Thyroid gland (tissue), 4 donors: ENCODE data around the gene SLC35F3.

Experiments used
- POLR2A ChIP-seq, 2 donors: fragments of 450-650 bp; IDR thresholded peaks; one replicate each; pipeline ENCODE4 v1.6.1; 2017; ENCODE audit warnings: antibody characterized with exemption in 2 of 2, mild to moderate bottlenecking in 2 of 2, moderate library complexity in 1 of 2
- TF ChIP-seq, protein P1 (sequence below), 6 experiments: fragments of 200-600 bp in 3 of 6; fragments of 450-650 bp in 3 of 6; sonication (generic) in 3 of 6; IDR thresholded peaks; one replicate each; pipeline ENCODE4 v1.5.1; 2016 to 2019; ENCODE audit warnings: antibody characterized with exemption in 6 of 6, mild to moderate bottlenecking in 2 of 6, inconsistent platforms in 1 of 6, moderate library complexity in 1 of 6

DNA sequence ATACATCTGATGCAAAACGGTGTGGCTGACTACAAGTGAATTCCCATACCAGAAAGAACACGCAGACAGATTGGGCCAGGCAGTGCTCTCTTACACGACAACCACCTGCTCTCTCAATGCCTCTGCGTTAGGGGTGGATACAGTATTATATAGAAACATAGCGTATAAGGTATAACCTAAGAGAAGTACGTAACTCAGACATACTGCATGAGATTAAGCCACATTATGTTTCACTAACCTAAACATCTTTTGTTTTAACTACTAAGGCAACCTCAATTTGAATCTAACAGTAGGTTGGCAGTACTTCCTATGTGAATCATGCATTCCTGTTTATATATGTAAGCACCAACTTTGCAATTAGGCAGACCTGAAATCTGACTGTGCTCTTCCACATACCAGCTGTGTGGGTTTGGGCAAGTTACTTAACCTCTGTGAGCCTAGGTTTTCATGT lies 410.6 kb downstream of the SLC35F3 start:
- TF ChIP-seq, protein P1, sequence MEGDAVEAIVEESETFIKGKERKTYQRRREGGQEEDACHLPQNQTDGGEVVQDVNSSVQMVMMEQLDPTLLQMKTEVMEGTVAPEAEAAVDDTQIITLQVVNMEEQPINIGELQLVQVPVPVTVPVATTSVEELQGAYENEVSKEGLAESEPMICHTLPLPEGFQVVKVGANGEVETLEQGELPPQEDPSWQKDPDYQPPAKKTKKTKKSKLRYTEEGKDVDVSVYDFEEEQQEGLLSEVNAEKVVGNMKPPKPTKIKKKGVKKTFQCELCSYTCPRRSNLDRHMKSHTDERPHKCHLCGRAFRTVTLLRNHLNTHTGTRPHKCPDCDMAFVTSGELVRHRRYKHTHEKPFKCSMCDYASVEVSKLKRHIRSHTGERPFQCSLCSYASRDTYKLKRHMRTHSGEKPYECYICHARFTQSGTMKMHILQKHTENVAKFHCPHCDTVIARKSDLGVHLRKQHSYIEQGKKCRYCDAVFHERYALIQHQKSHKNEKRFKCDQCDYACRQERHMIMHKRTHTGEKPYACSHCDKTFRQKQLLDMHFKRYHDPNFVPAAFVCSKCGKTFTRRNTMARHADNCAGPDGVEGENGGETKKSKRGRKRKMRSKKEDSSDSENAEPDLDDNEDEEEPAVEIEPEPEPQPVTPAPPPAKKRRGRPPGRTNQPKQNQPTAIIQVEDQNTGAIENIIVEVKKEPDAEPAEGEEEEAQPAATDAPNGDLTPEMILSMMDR (IDR thresholded peaks at IDR 0.05): no peak
- no peak for TF ChIP-seq POLR2A (IDR thresholded peaks at IDR 0.05)
